ENCODE measurements around the gene MEPCE.

DNA sequence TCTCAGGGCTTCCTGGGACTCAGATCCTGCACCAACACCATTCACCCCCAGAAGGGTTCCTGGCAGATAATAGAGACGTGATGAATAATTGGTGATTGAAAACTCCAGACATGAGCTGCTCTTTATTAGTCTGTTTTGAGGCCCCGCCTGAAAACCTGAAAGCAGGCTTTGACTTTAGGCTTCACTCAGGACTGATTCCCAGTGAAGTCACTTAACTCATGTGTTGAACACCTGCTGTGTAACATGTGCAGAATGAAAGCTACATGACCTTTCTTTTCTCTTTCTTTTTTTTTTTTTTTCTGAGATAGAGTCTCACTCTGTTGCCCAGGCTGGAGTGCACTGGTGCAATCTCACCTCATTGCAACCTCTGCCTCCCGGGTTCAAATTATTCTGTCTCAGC, 25.6 kb downstream of the MEPCE start:
- TF ChIP-seq, protein P1, sequence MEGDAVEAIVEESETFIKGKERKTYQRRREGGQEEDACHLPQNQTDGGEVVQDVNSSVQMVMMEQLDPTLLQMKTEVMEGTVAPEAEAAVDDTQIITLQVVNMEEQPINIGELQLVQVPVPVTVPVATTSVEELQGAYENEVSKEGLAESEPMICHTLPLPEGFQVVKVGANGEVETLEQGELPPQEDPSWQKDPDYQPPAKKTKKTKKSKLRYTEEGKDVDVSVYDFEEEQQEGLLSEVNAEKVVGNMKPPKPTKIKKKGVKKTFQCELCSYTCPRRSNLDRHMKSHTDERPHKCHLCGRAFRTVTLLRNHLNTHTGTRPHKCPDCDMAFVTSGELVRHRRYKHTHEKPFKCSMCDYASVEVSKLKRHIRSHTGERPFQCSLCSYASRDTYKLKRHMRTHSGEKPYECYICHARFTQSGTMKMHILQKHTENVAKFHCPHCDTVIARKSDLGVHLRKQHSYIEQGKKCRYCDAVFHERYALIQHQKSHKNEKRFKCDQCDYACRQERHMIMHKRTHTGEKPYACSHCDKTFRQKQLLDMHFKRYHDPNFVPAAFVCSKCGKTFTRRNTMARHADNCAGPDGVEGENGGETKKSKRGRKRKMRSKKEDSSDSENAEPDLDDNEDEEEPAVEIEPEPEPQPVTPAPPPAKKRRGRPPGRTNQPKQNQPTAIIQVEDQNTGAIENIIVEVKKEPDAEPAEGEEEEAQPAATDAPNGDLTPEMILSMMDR (IDR thresholded peaks at IDR 0.05), result no peak
- TF ChIP-seq, protein P2, sequence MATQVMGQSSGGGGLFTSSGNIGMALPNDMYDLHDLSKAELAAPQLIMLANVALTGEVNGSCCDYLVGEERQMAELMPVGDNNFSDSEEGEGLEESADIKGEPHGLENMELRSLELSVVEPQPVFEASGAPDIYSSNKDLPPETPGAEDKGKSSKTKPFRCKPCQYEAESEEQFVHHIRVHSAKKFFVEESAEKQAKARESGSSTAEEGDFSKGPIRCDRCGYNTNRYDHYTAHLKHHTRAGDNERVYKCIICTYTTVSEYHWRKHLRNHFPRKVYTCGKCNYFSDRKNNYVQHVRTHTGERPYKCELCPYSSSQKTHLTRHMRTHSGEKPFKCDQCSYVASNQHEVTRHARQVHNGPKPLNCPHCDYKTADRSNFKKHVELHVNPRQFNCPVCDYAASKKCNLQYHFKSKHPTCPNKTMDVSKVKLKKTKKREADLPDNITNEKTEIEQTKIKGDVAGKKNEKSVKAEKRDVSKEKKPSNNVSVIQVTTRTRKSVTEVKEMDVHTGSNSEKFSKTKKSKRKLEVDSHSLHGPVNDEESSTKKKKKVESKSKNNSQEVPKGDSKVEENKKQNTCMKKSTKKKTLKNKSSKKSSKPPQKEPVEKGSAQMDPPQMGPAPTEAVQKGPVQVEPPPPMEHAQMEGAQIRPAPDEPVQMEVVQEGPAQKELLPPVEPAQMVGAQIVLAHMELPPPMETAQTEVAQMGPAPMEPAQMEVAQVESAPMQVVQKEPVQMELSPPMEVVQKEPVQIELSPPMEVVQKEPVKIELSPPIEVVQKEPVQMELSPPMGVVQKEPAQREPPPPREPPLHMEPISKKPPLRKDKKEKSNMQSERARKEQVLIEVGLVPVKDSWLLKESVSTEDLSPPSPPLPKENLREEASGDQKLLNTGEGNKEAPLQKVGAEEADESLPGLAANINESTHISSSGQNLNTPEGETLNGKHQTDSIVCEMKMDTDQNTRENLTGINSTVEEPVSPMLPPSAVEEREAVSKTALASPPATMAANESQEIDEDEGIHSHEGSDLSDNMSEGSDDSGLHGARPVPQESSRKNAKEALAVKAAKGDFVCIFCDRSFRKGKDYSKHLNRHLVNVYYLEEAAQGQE (IDR thresholded peaks at IDR 0.05; ENCODE audit: insufficient read depth in 1 of 2, low read depth in 2 of 2, low read length in 1 of 2), result no peak
